Transverse colon (tissue), 4 donors: Measurements from ENCODE around the gene SLC24A3. TPM values are rescaled to one million over a fixed set of nuclear protein-coding genes. Genes with fewer than 3 reads are reported as not detected.

Source experiments
- DNase-seq: peaks from one replicate; pipeline ENCODE4 v3.0.0-alpha.2; 2019
- H3K27ac ChIP-seq, 4 donors: fragments of 200-600 bp; sonication (generic); 2 replicates each; pipeline ENCODE4 v1.5.1; 2016 to 2018; ENCODE audit warnings: inconsistent platforms in 4 of 4
- H3K27me3 ChIP-seq: fragments of 200-600 bp; sonication (generic); 2 replicates; pipeline ENCODE4 v1.5.1; 2017; ENCODE audit warnings: inconsistent platforms
- H3K36me3 ChIP-seq, 4 donors: fragments of 200-600 bp; sonication (generic); 2 replicates each; pipeline ENCODE4 v1.5.1; 2017 to 2019; ENCODE audit warnings: inconsistent platforms in 4 of 4
- H3K4me1 ChIP-seq, 4 donors: fragments of 200-600 bp; sonication (generic); 2 replicates each; pipeline ENCODE4 v1.5.1; 2017 to 2020; ENCODE audit warnings: inconsistent platforms in 4 of 4
- H3K4me3 ChIP-seq, 4 donors: fragments of 200-600 bp; sonication (generic); 1 replicate in 1 of 4; 2 replicates in 3 of 4; pipeline versions ENCODE4 v1.5.1 to v1.6.1; 2017 to 2019; ENCODE audit warnings: inconsistent platforms in 4 of 4
- H3K9me3 ChIP-seq, 2 donors: fragments of 200-600 bp; sonication (generic); 2 replicates each; pipeline ENCODE4 v1.5.1; 2017 to 2019; ENCODE audit warnings: inconsistent platforms in 2 of 2
- EP300 ChIP-seq: sonication (generic); formaldehyde crosslinking; IDR thresholded peaks from one replicate; pipeline ENCODE4 v1.6.1; 2017; ENCODE audit warnings: antibody characterized with exemption, low read depth
- POLR2A ChIP-seq: fragments of 450-650 bp; IDR thresholded peaks from one replicate; pipeline ENCODE4 v1.6.1; 2016; ENCODE audit warnings: antibody characterized with exemption, mild to moderate bottlenecking, moderate library complexity
- POLR2AphosphoS5 ChIP-seq, 3 donors: sonication (generic); formaldehyde crosslinking; IDR thresholded peaks; one replicate each; pipeline ENCODE4 v1.6.1; 2016; ENCODE audit warnings: antibody characterized with exemption in 3 of 3
- WGBS, 2 donors: methylation state at CpG; one replicate each; pipeline ENCODE4 v1.1.5; 2018; ENCODE audit warnings: low coverage in 1 of 2; 5-methylcytosine and 5-hydroxymethylcytosine counted together
- in situ Hi-C, 4 donors: fragments of 200-750 bp; cut with MboI; loops; one replicate each; pipeline versions ENCODE4 v1.15.0 to v1.15.1; 2017; ENCODE audit warnings: low sequenced_read_pairs in 3 of 4, low pct_ligation_motif_present in 1 of 4, low pct_unique_long_range_greater_than_20kb in 1 of 4
- intact Hi-C: fragments of 100-400 bp; cut with DNase I; formaldehyde crosslinking; loops from one replicate; pipeline ENCODE4 v1.15.1; 2023; ENCODE audit warnings: low total_unique reads
- total RNA-seq, 4 donors: library from RNA; depleted of rRNA; stranded (reverse); fragments of >200 nt; gene quantifications; one replicate each; pipeline ENCODE4 v1.1.0, GENCODE V29; 2016
- TF ChIP-seq, protein P1 (sequence below), 5 experiments: fragments of 200-600 bp in 3 of 5; fragments of 450-650 bp in 2 of 5; sonication (generic) in 3 of 5; IDR thresholded peaks; 1 replicate in 2 of 5; 2 replicates in 3 of 5; pipeline ENCODE4 v1.5.1; 2016 to 2017; ENCODE audit warnings: antibody characterized with exemption in 5 of 5, inconsistent platforms in 3 of 5, mild to moderate bottlenecking in 2 of 5, moderate library complexity in 1 of 5

Gene SLC24A3
- total RNA-seq, 4 donors from 2014 or later: 4.4 to 6.7 (median 4.6) TPM

DNA sequence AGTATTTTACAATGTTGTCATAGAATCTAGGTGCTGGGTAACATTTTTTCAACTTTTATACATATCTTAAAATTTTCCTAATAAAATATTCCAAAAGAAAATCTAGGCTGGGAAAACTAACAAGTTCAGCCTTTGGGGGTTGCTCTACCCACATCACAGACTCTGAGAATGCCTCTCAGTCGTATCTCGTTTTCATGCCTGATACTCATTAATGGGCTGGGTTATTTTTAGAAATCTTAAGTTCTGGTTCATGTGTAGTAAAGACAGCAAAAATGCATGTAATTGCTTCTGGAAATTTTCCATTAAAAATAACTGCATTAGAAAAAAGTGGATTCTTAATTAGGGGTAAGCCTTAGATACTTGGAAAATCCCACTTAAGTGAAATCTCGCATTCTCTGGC lies 149.3 kb downstream of the SLC24A3 start:
- in situ Hi-C loops: no loop called here
- intact Hi-C loops: loop anchor here (10.0 kb wide), 1 partner anchor 53 kb away; no protein-coding TSS in a partner anchor
- no peak for TF ChIP-seq POLR2A
- TF ChIP-seq, protein P1, sequence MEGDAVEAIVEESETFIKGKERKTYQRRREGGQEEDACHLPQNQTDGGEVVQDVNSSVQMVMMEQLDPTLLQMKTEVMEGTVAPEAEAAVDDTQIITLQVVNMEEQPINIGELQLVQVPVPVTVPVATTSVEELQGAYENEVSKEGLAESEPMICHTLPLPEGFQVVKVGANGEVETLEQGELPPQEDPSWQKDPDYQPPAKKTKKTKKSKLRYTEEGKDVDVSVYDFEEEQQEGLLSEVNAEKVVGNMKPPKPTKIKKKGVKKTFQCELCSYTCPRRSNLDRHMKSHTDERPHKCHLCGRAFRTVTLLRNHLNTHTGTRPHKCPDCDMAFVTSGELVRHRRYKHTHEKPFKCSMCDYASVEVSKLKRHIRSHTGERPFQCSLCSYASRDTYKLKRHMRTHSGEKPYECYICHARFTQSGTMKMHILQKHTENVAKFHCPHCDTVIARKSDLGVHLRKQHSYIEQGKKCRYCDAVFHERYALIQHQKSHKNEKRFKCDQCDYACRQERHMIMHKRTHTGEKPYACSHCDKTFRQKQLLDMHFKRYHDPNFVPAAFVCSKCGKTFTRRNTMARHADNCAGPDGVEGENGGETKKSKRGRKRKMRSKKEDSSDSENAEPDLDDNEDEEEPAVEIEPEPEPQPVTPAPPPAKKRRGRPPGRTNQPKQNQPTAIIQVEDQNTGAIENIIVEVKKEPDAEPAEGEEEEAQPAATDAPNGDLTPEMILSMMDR (IDR thresholded peaks at IDR 0.05): no peak
- no peak for TF ChIP-seq POLR2AphosphoS5 (IDR thresholded peaks at IDR 0.05)
- TF ChIP-seq EP300: no peak

DNA sequence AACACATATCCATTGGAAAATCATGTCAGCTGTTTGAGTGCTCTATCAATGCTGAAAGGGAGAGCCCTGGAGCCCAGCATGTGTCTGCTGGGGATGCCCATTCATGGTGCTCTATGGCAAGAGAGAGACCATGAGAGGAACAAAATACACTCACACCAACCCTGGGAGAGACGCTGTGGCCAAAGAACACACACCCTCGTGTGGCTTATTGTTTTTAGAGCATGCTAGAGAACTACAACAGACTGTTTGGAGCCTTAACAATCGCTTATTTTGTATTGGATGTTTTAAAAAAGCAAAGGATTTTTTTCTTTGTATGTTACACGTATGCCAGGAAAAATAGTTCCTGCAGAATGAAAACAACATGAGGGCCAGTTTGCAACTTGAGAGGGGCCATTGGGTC lies 151.0 kb downstream of the SLC24A3 start:
- intact Hi-C loops (loop anchor here (10.0 kb wide), 1 partner anchor 51 kb away; no protein-coding TSS in a partner anchor), in situ Hi-C loops (no loop called here)
- DNase-seq: no peak
- Histone ChIP-seq H3K4me3 (no peak overlapping the region), H3K36me3 (no peaks in the 10 kb centered on the region), H3K27ac (no peak overlapping the region), H3K27me3 (no peaks in the 10 kb centered on the region), H3K4me1 (no peaks in the 10 kb centered on the region), H3K9me3 (no peaks in the 10 kb centered on the region)
- WGBS, 2 donors: 78 to 89% methylated on average over 4 of the region's 4 CpGs
- TF ChIP-seq EP300 (no peak), POLR2AphosphoS5 (IDR thresholded peaks at IDR 0.05) (no peak), POLR2A (no peak)
- TF ChIP-seq, protein P1 (IDR thresholded peaks at IDR 0.05): no peak

More for the DNA sequence above, 149.3 kb downstream of the SLC24A3 start:
- no peaks in the 10 kb centered on the region for H3K9me3 ChIP-seq
- no peak overlapping the region for H3K27ac ChIP-seq
- no peak for DNase-seq
- no peak overlapping the region for H3K4me3 ChIP-seq
- H3K4me1 ChIP-seq: no peaks in the 10 kb centered on the region
- whole genome bisulfite sequencing, 2 donors: 75 to 78% methylated on average over 3 of the region's 3 CpGs
- no peaks in the 10 kb centered on the region for H3K27me3 ChIP-seq
- no peaks in the 10 kb centered on the region for H3K36me3 ChIP-seq

DNA sequence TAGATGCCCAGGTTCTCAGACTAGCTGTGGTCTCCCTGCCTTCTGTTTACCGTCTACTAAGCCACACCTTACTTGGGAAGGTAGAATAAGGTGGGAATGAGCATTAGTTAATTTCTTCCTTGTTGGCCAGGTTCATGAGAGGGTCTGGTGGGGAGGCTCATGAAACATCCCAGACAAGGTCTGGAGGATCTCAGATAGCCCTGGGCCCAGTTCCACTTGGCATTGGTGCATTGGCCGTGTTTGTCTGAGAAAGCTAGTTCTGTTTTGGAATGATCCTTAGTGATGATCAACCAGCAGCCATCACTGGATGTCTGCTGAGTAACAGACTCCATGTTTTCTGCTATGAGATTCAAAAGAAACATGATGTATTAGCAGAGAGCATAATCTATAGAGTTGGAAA lies 155.1 kb downstream of the SLC24A3 start:
- no peak for TF ChIP-seq EP300
- TF ChIP-seq POLR2A: no peak
- TF ChIP-seq POLR2AphosphoS5 (IDR thresholded peaks at IDR 0.05): peak in 1 of 3 donors; percentile 17
- intact Hi-C loops (loop anchor here (10.0 kb wide), 1 partner anchor 47 kb away; no protein-coding TSS in a partner anchor), in situ Hi-C loops (no loop called here)
- no peak for DNase-seq
- H3K27me3 ChIP-seq: no peaks in the 10 kb centered on the region
- H3K27ac ChIP-seq: peak overlapping the region in 1 of 4 donors; percentile 42
- H3K4me3 ChIP-seq: no peak overlapping the region
- no peaks in the 10 kb centered on the region for H3K36me3 ChIP-seq
- H3K9me3 ChIP-seq: no peaks in the 10 kb centered on the region
- WGBS, 2 donors: 47 to 63% methylated on average over 2 of the region's 2 CpGs
- H3K4me1 ChIP-seq: no peaks in the 10 kb centered on the region

DNA sequence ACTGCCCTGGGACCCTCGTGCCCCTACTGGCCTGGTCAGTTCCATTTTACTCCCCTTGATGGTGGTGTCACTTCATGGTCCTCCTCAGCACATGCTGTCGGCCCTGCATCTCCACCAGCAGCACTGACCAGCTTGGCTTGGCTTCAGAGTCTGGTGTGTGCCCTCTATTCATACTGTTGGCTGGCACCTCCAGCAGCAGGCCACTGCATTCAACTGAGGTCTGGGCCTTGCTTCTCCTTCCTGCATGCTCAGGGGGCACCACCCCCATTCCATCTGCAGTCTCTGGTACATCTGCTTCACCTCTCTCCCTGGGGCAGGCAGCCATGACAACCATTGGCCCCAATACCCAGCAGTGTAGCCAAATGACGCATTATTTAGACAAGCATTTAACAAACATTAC lies 155.9 kb downstream of the SLC24A3 start:
- H3K4me3 ChIP-seq: no peak overlapping the region
- intact Hi-C loops (loop anchor here (10.0 kb wide), 1 partner anchor 46 kb away; no protein-coding TSS in a partner anchor), in situ Hi-C loops (no loop called here)
- H3K4me1 ChIP-seq: no peaks in the 10 kb centered on the region
- H3K9me3 ChIP-seq: no peaks in the 10 kb centered on the region
- no peaks in the 10 kb centered on the region for H3K36me3 ChIP-seq
- no peak for DNase-seq
- 75 to 78% methylated on average over 2 of the region's 3 CpGs for WGBS, 2 donors
- TF ChIP-seq, protein P1 (IDR thresholded peaks at IDR 0.05): no peak
- no peak for TF ChIP-seq EP300
- TF ChIP-seq POLR2A: no peak
- no peak for TF ChIP-seq POLR2AphosphoS5 (IDR thresholded peaks at IDR 0.05)
- no peak overlapping the region for H3K27ac ChIP-seq
- no peaks in the 10 kb centered on the region for H3K27me3 ChIP-seq
